GM19043 (cell line): Measurements from ENCODE around the gene MST1R.

Source experiments
- ATAC-seq: cut with Tn5 transposase; IDR thresholded peaks from one replicate; pipeline ENCODE4 v1.9.1; 2021; ENCODE audit warnings: low read depth; ENCODE audit not compliant: unreplicated experiment

The MST1R gene

GRCh38 chr3:49841806-49842205, 61.9 kb downstream of the MST1R start:
- ATAC-seq, result no peak

- no peak for ATAC-seq
Measured at GRCh38 chr3:49841126-49841696, 62.5 kb downstream of the MST1R start.

- no peak for ATAC-seq
Measured at GRCh38 chr3:49840388-49840787, 63.3 kb downstream of the MST1R start.

DNA sequence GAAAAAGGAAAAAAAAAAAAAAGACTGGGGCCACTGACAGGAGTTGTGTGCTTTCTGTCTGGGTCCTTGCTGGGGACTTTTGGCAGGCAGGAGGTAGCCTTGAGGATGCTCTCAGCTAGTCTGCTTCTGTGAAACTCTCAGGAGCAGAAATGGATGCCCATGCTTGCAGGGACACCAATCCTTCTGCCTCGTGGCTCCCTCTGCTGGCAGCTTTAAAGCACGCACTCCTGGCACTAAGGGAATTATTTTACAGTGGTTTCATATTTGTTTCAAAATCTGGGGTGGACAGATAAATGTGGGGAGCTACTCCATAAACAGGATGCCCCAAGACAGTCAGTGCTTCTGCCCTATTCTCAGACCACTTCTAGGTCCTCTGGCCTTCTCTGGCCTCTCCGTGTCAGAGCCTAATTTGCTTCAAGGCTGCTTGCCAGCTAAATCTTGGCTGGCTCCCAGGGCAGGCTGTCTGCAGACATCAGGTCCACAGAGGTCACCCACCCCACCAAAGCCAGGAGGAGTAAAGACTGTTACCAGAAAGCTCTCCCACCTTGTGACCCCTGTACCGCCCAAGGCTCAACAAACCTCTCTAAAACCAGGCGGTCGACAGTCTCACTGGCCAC, 64.4 kb downstream of the MST1R start:
- ATAC-seq, result no peak
